ENCODE results near the gene GPR35.
"Not testable (repeated sequence)": the region's sequence is repeated elsewhere in the genome, so short reads cannot be mapped to it uniquely, and the experiment has no call there.

GPR35 gene

DNA sequence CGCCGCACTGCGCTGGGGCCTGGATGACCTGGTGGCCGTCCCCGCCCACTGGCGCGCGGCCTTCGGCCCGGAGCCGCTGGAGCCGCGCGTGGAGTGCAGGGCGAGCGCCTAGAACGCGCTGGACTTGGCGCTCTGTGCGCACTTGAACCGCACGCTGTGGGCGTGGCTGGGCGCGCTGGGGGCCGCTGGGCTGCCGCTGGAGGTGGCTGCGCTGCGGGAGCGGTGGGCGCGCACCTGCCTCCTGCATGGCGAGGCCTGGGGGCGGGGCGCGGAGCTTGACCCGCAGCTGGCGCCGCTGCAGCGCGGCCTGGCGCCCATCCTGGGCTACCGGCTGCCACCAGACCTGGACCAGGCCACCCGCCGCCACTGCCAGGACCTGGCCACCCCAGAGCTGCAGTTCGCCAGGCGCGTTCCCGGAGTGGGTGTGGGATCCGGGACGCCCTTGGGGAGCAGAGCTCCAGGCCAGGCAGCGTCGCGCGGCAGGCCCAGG, 47.5 kb downstream of the GPR35 start:
- Histone ChIP-seq H3K27me3 (ENCODE audit: insufficient read depth, low read depth, severe bottlenecking) (no peaks in the 10 kb centered on the region), H3K27ac (no peak overlapping the region), H3K4me3 (ENCODE audit: low read depth, low read length) (no peak overlapping the region), H3K9me3 (ENCODE audit: severe bottlenecking) (no peaks in the 10 kb centered on the region), H3K36me3 (no peaks in the 10 kb centered on the region)
- TF ChIP-seq, protein P1, sequence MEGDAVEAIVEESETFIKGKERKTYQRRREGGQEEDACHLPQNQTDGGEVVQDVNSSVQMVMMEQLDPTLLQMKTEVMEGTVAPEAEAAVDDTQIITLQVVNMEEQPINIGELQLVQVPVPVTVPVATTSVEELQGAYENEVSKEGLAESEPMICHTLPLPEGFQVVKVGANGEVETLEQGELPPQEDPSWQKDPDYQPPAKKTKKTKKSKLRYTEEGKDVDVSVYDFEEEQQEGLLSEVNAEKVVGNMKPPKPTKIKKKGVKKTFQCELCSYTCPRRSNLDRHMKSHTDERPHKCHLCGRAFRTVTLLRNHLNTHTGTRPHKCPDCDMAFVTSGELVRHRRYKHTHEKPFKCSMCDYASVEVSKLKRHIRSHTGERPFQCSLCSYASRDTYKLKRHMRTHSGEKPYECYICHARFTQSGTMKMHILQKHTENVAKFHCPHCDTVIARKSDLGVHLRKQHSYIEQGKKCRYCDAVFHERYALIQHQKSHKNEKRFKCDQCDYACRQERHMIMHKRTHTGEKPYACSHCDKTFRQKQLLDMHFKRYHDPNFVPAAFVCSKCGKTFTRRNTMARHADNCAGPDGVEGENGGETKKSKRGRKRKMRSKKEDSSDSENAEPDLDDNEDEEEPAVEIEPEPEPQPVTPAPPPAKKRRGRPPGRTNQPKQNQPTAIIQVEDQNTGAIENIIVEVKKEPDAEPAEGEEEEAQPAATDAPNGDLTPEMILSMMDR (IDR thresholded peaks at IDR 0.05; ENCODE audit: low read depth, low read length) = no peak
- no peak for DNase-seq

DNA sequence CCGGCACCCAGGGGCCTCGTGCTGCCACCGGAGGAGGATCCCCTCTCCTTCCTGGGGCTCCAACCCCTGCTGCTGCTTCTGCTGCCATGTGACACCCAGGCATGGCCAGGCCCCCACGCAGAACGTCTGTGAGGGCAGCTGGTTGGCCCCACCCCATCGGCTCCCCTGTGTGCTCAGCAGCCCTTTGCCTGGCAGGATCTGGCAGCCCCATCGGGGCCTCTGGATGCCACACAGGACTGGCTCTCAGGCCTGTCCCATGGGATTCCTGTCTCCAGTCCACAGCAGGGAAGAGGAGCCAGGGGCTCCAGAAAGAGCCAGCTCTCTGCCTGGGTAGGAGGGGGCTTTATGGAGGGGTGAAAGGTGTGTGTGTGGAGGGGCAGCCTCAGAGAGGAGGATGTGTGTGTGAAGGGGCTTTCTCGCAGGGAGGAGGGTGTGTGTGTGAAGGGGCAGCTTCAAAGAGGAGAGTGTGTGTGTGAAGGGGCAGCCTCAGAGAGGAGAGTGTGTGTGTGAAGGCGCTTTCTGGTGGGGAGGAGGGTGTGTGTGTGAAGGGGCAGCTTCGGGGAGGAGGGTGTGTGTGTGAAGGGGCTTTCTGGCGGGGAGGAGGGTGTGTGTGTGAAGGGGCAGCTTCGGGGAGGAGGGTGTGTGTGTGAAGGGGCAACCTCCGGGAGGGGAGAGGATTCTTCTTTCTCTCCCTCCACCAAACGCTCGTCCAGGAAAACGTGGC, 49.3 kb downstream of the GPR35 start:
- not testable (repeated sequence) for H3K9me3 ChIP-seq (ENCODE audit: severe bottlenecking); DNase-seq; H3K4me3 ChIP-seq (ENCODE audit: low read depth, low read length); H3K27me3 ChIP-seq (ENCODE audit: insufficient read depth, low read depth, severe bottlenecking); H3K36me3 ChIP-seq; H3K27ac ChIP-seq

DNA sequence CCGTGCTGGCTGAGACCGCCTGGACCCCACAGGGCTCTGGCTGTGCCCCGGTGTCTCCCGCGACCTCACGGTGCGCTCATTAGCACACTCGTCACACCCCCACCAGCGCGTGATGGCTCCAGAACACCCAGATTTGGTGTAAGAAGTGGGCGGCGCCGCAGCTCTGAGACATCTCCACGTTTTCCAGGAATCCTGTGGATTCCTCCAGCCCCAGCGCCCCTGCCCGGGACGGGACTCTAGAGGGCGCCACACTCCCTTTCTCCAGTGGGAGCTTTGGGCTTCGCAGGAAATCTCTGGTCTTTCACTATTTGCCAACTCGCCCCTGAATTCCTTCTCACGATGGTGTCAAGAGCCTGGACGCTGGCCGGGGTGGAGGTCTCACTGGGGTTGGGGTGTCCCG, 50.1 kb downstream of the GPR35 start:
- H3K27ac ChIP-seq = not testable (repeated sequence)

DNA sequence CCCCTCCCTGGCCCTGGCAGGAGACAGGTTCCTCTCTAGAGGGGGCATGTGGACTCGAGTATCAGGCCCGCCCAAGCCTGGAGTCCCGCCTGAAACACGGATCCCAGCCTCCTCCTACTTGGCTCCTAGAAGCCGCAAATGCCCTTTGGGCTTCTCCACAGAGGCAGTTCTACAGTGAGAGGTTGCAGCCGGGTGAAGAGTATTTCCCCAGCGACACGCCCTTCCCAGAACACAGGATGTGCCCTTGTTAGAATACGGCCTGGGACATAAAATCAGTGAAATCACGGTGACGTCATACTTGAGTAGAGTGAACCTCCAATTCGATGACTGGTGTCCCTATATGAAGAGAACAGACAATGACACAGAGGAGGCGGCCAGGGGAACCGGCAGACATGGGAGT, 52.8 kb downstream of the GPR35 start:
- H3K4me3 ChIP-seq (ENCODE audit: low read depth, low read length); H3K9me3 ChIP-seq (ENCODE audit: severe bottlenecking); DNase-seq; H3K27me3 ChIP-seq (ENCODE audit: insufficient read depth, low read depth, severe bottlenecking); H3K27ac ChIP-seq; H3K36me3 ChIP-seq: not testable (repeated sequence)

More for the DNA sequence above, 50.1 kb downstream of the GPR35 start:
- not testable (repeated sequence) for H3K27me3 ChIP-seq (ENCODE audit: insufficient read depth, low read depth, severe bottlenecking); H3K9me3 ChIP-seq (ENCODE audit: severe bottlenecking); H3K4me3 ChIP-seq (ENCODE audit: low read depth, low read length); H3K36me3 ChIP-seq; DNase-seq

DNA sequence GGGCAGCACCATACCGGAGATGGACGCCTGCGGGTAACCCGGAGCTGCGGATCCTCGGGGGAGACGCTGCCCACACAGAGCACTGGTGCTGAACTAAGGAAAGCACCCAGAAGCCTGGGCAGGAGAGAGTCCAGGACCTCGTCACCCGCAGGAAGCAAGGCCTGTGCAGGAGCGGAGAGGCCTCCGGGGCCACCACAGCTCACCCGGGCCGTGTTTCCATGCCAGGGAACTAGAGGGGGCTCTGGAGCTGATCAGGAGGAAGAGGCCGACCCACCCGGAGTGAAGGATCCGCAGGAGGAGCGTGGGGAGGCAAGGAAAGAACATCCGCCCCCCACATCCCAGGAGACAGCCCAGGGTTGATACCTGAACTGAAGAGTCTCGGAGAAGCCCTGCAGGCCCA, 53.6 kb downstream of the GPR35 start:
- not testable (repeated sequence) for H3K4me3 ChIP-seq (ENCODE audit: low read depth, low read length); H3K27ac ChIP-seq; H3K36me3 ChIP-seq; DNase-seq; H3K27me3 ChIP-seq (ENCODE audit: insufficient read depth, low read depth, severe bottlenecking); H3K9me3 ChIP-seq (ENCODE audit: severe bottlenecking)

DNA sequence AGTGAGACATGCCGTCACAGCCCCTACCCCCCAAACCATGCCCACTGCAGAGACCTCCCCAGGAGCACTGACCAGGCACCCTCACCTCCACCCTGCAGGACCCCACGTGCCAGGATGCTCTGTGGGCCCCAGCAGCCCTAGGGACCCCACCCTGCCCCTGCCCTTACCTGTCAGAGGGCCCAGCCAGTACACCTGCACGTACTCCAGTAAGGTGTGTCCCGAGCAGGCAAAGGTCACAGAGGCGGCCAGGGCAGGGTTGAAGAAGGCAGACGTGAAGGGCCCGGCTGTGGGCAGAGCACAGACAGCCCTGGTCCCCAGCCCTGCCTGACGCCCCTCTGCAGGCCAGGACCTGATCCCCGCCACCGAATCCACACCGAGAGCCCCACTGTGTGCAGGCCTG, 54.9 kb downstream of the GPR35 start:
- H3K27ac ChIP-seq; H3K27me3 ChIP-seq (ENCODE audit: insufficient read depth, low read depth, severe bottlenecking); DNase-seq; H3K9me3 ChIP-seq (ENCODE audit: severe bottlenecking); H3K36me3 ChIP-seq; H3K4me3 ChIP-seq (ENCODE audit: low read depth, low read length): not testable (repeated sequence)

All from WERI-Rb-1 (cell line).